PC-3 (cell line): ENCODE results near the gene MAST3. TPM values are rescaled to one million over a fixed set of nuclear protein-coding genes. Genes with fewer than 3 reads are reported as not detected.
A peak's percentile ranks its signal among the peaks of the same experiment; 100 is the strongest.

Experiments used
- ATAC-seq: fragments of 200-7000 bp; cut with Tn5 transposase; 2 replicates; pipeline ENCODE4 v1.9.1; 2020; ENCODE audit warnings: mild to moderate bottlenecking, moderate library complexity
- BruUV-seq: library from RNA; stranded (reverse); fragments of 400-500 nt; replicated peaks from 2 replicates; lab custom pipeline; 2021; lab: Mats Ljungman, UMichigan
- CTCF ChIA-PET: fragments of 300-600 bp; sonication (Branson Sonifier 250); formaldehyde crosslinking; loops from one replicate; lab custom pipeline; 2022; ENCODE audit warnings: antibody characterized with exemption; lab: Charles Lee
- POLR2A ChIA-PET: fragments of 300-600 bp; sonication (Branson Sonifier 250); formaldehyde crosslinking; loops from one replicate; lab custom pipeline; 2022; ENCODE audit warnings: antibody characterized with exemption; ENCODE audit not compliant: unreplicated experiment; lab: Charles Lee
- DNase-seq: peaks from one replicate; pipeline ENCODE4 v3.0.0-alpha.2; 2015
- H2AFZ ChIP-seq: fragments of 300-600 bp; sonication (generic); 2 replicates; pipeline ENCODE4 v1.6.0; 2016; ENCODE audit warnings: antibody characterized with exemption, low read length
- H3F3A ChIP-seq: fragments of 300-600 bp; sonication (generic); one replicate; pipeline ENCODE4 v1.6.0; 2017; ENCODE audit warnings: antibody characterized with exemption, low read length, control low read depth, mild to moderate bottlenecking; ENCODE audit not compliant: unreplicated experiment
- H3K27ac ChIP-seq: fragments of 300-600 bp; sonication (generic); 2 replicates; pipeline ENCODE4 v1.5.1; 2016; ENCODE audit warnings: mild to moderate bottlenecking, low read length
- H3K27me3 ChIP-seq: fragments of 300-600 bp; sonication (generic); 2 replicates; pipeline ENCODE4 v1.6.1; 2016; ENCODE audit warnings: low read length, mixed read lengths
- H3K36me3 ChIP-seq: fragments of 300-600 bp; sonication (generic); 2 replicates; pipeline ENCODE4 v1.6.1; 2016; ENCODE audit warnings: low read depth, mixed run types, low read length, mixed read lengths
- H3K4me1 ChIP-seq: fragments of 300-600 bp; sonication (generic); 2 replicates; pipeline ENCODE4 v1.5.1; 2016; ENCODE audit warnings: low read length; ENCODE audit not compliant: insufficient read depth
- H3K4me2 ChIP-seq: fragments of 300-600 bp; sonication (generic); 2 replicates; pipeline ENCODE4 v1.6.0; 2016; ENCODE audit warnings: low read length
- H3K4me3 ChIP-seq: fragments of 300-600 bp; sonication (generic); 2 replicates; pipeline ENCODE4 v1.5.1; 2016; ENCODE audit warnings: mild to moderate bottlenecking, low read length, mixed read lengths
- H3K79me2 ChIP-seq: fragments of 300-600 bp; sonication (generic); 2 replicates; pipeline ENCODE4 v1.6.1; 2017; ENCODE audit warnings: low read length, mixed read lengths
- H3K9ac ChIP-seq: fragments of 300-600 bp; sonication (generic); 2 replicates; pipeline ENCODE4 v1.6.0; 2016; ENCODE audit warnings: mild to moderate bottlenecking, low read length
- H3K9me2 ChIP-seq: fragments of 300-600 bp; sonication (generic); replicated peaks from 2 replicates; pipeline ENCODE4 v1.6.1; 2016; ENCODE audit warnings: mixed run types, low read length, mixed read lengths
- H3K9me3 ChIP-seq: fragments of 300-600 bp; sonication (generic); 2 replicates; pipeline ENCODE4 v1.6.1; 2016; ENCODE audit warnings: low read length, mixed read lengths
- H4K20me1 ChIP-seq: fragments of 300-600 bp; sonication (generic); 2 replicates; pipeline ENCODE4 v1.6.1; 2016; ENCODE audit warnings: low read length, mixed read lengths
- EZH2 ChIP-seq: fragments of 300-600 bp; sonication (generic); IDR thresholded peaks from one replicate; pipeline ENCODE4 v1.6.1; 2017; ENCODE audit warnings: antibody characterized with exemption, mild to moderate bottlenecking, low read length; ENCODE audit not compliant: unreplicated experiment
- EZH2phosphoT487 ChIP-seq: fragments of 300-600 bp; sonication (generic); IDR thresholded peaks from 2 replicates; pipeline ENCODE4 v1.6.1; 2018; ENCODE audit warnings: mild to moderate bottlenecking, antibody characterized with exemption, low read length, borderline replicate concordance
- intact Hi-C: fragments of 100-400 bp; cut with micrococcal nuclease; formaldehyde crosslinking; loops from 2 replicates; pipeline ENCODE4 v1.9.0; 2023
- total RNA-seq: library from RNA; depleted of rRNA; stranded (reverse); fragments of >200 nt; gene quantifications from 2 replicates; pipeline ENCODE4 v1.2.3, GENCODE V29; 2014
- TF ChIP-seq, protein P1 (sequence below): fragments of 300-600 bp; sonication (generic); conservative IDR thresholded peaks from 2 replicates; pipeline ENCODE4 v1.5.1; 2017; ENCODE audit warnings: antibody characterized with exemption, low read depth, mild to moderate bottlenecking, low read length

MAST3 gene
- total RNA-seq, 1 experiment from 2014 or later = 8.1 TPM

DNA sequence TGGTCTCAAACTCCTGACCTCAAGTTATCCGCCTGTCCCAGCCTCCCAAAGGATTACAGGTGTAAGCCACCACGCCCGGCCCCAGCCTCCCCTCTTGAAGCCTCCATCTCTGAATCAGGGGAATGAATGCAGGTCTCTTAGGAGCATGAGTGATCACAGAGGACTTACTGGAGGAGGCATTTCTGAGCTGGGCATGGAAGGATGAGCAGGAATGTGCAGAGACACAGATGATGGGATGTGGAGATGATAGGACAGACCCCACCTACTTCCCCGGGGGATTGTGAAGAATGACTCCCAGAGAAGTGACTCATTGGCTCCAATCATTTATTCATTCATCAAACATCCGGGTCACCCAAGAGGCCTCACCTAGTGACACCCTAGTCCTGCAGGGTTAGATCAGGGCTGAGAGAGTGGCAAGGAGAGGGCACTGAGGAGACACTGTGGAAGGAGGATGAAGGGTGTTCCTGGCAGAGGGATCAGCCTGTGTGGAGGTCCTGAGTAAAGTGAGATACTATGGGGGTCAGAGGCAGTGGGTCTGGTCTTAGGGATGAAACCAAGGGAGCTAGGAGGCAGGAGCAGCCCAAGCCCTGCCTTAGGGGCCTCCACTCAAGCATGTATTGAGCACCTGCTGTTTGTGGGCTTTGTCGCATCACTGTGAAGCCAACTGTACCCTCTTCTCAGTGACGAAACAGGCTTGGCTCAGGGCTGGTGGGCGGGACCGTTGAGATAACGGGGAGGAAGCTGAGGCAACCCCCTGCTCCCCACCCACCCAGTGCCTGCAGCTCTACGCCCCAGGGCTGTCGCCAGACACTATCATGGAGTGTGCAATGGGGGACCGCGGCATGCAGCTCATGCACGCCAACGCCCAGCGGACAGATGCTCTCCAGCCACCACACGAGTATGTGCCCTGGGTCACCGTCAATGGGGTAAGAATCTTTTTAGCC, 79.1 kb downstream of the MAST3 start:
- Histone ChIP-seq H3K36me3 (no peaks in the 10 kb centered on the region), H3K9me2 (no peaks in the 10 kb centered on the region), H3K9ac (no peak overlapping the region), H3K79me2 (no peaks in the 10 kb centered on the region), H4K20me1 (no peaks in the 10 kb centered on the region), H2AFZ (no peak overlapping the region), H3K4me3 (no peak overlapping the region), H3K4me1 (peaks cover 5% of the 10 kb centered on the region; the same call in 1 of the 2 replicates), H3K27me3 (no peaks in the 10 kb centered on the region), H3K4me2 (no peak overlapping the region), H3K27ac (no peak overlapping the region), H3F3A (no peaks in the 10 kb centered on the region), H3K9me3 (no peaks in the 10 kb centered on the region)
- DNase-seq = peak; percentile 30
- intact Hi-C loops = no loop called here
- no peak for TF ChIP-seq EZH2phosphoT487
- TF ChIP-seq EZH2 = no peak
- TF ChIP-seq, protein P1, sequence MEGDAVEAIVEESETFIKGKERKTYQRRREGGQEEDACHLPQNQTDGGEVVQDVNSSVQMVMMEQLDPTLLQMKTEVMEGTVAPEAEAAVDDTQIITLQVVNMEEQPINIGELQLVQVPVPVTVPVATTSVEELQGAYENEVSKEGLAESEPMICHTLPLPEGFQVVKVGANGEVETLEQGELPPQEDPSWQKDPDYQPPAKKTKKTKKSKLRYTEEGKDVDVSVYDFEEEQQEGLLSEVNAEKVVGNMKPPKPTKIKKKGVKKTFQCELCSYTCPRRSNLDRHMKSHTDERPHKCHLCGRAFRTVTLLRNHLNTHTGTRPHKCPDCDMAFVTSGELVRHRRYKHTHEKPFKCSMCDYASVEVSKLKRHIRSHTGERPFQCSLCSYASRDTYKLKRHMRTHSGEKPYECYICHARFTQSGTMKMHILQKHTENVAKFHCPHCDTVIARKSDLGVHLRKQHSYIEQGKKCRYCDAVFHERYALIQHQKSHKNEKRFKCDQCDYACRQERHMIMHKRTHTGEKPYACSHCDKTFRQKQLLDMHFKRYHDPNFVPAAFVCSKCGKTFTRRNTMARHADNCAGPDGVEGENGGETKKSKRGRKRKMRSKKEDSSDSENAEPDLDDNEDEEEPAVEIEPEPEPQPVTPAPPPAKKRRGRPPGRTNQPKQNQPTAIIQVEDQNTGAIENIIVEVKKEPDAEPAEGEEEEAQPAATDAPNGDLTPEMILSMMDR = no peak
- BruUV-seq = no TSS peak
- ATAC-seq = no peak
- POLR2A ChIA-PET = no interaction called here
- CTCF ChIA-PET = no interaction called here

DNA sequence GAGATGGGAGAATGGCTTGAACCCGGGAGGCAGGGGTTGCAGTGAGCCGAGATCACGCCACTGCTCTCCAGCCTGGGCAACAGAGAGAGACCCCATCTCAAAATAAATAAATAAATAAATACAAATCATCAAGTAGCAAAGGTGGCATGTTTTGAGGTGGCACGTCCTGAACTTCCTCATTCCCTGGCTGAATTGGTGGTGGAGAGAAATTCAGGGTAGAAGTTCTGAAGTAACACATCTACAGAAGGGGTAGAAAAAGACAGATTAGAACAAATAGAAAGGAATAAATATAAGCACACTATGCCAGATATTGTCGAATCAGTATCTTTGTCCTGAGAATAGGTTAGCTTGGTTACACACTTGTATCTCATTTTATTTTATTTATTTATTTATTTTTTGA, 82.4 kb downstream of the MAST3 start:
- H3K9me2 ChIP-seq = no peaks in the 10 kb centered on the region
- CTCF ChIA-PET = no interaction called here
- H3K9me3 ChIP-seq = no peaks in the 10 kb centered on the region
- no peak overlapping the region for H2AFZ ChIP-seq
- TF ChIP-seq EZH2 = no peak
- TF ChIP-seq, protein P1 = no peak
- peaks cover 5% of the 10 kb centered on the region; the same call in 1 of the 2 replicates for H3K4me1 ChIP-seq
- no peak overlapping the region for H3K27ac ChIP-seq
- intact Hi-C loops = no loop called here
- no peak overlapping the region for H3K4me2 ChIP-seq
- DNase-seq = no peak
- BruUV-seq = no TSS peak
- no peaks in the 10 kb centered on the region for H4K20me1 ChIP-seq
- H3K9ac ChIP-seq = no peak overlapping the region
- H3K27me3 ChIP-seq = no peaks in the 10 kb centered on the region
- no peaks in the 10 kb centered on the region for H3K36me3 ChIP-seq
- ATAC-seq = no peak
- H3F3A ChIP-seq = no peaks in the 10 kb centered on the region
- no peak overlapping the region for H3K4me3 ChIP-seq
- POLR2A ChIA-PET = no interaction called here
- H3K79me2 ChIP-seq = no peaks in the 10 kb centered on the region

DNA sequence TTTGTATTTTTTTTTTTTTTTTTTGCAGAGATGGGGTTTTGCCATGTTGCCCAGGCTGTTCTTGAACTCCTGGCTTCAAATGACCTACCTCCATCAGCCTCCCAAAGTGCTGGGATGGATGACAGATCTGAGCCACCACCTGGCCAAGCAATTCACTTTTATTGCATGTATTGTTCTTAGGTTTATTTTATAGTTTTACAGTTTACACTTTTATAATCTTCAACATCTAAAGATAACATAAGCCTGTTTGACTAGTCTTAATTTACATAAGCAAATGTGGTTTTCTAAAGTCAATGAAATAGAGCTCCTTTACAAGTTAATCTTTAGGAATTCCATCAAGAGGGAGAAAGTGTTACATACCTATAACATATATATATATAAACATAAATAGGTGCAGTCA, 86.0 kb downstream of the MAST3 start:
- no peak for TF ChIP-seq EZH2
- no peak for TF ChIP-seq EZH2phosphoT487
- TF ChIP-seq, protein P1 = no peak
- Histone ChIP-seq H3K79me2 (no peaks in the 10 kb centered on the region), H3K27me3 (no peaks in the 10 kb centered on the region), H3K9me3 (no peaks in the 10 kb centered on the region), H3K27ac (no peak overlapping the region), H3K9me2 (no peaks in the 10 kb centered on the region), H3K36me3 (no peaks in the 10 kb centered on the region), H4K20me1 (no peaks in the 10 kb centered on the region), H3K4me2 (no peak overlapping the region), H3F3A (no peaks in the 10 kb centered on the region), H3K9ac (no peak overlapping the region), H3K4me3 (no peak overlapping the region), H2AFZ (no peak overlapping the region), H3K4me1 (no peaks in the 10 kb centered on the region)
- DNase-seq = no peak
- peak; percentile 42 for ATAC-seq
- BruUV-seq = no TSS peak
- POLR2A ChIA-PET = no interaction called here
- intact Hi-C loops = no loop called here
- CTCF ChIA-PET = interaction anchor here (0.7 to 1.0 kb wide), 2 partner anchors 69 to 70 kb away, joined by 4 to 6 read pairs; no protein-coding TSS in a partner anchor
